Measurements from ENCODE around the gene SNX3. TPM values are rescaled to one million over a fixed set of nuclear protein-coding genes. Genes with fewer than 3 reads are reported as not detected.

SNX3 gene
- total RNA-seq: 125 and 140 TPM in 2 replicates

DNA sequence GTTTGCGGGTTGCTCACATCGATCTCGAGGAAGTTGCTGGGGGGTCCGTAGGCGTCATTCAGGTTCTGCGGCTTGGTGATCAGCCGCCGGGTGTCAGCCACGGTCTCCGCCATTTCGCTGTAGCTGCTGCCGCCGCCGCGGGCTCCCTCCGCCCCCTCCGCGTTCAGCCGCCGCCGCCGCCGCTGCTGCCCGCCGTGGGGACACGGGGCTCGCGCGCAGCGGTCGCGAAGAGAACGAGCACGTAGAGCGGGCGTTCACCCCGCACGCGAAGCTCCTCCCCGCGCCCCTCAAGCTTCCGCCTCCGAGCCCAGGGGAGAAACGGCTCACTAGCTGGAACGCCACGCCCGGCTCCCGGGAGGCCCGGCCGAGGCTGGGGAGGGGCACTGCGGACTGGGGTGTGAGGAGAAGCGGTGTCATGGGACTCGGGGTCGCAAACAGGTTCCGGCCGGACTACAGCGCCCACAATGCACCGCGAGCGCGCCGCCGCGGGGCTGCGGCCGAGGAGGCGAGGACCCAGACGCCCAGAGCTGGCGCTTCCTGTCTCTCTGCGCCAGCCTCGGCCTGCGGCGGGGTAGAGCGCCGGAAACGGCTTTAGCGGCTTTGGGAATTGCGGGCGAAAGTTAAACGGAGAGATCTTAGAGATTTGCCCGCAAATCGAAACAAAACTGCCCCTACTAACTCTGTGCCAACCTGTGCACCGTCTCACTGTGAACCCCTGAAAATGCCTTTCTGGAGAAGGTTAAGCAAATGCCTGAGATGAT, at the start of gene SNX3:
Gene SNX3 (minus strand): TSS at position 232 of the 761 bp plus-strand sequence. CDS start 119 bp downstream, at position 113.

DNA sequence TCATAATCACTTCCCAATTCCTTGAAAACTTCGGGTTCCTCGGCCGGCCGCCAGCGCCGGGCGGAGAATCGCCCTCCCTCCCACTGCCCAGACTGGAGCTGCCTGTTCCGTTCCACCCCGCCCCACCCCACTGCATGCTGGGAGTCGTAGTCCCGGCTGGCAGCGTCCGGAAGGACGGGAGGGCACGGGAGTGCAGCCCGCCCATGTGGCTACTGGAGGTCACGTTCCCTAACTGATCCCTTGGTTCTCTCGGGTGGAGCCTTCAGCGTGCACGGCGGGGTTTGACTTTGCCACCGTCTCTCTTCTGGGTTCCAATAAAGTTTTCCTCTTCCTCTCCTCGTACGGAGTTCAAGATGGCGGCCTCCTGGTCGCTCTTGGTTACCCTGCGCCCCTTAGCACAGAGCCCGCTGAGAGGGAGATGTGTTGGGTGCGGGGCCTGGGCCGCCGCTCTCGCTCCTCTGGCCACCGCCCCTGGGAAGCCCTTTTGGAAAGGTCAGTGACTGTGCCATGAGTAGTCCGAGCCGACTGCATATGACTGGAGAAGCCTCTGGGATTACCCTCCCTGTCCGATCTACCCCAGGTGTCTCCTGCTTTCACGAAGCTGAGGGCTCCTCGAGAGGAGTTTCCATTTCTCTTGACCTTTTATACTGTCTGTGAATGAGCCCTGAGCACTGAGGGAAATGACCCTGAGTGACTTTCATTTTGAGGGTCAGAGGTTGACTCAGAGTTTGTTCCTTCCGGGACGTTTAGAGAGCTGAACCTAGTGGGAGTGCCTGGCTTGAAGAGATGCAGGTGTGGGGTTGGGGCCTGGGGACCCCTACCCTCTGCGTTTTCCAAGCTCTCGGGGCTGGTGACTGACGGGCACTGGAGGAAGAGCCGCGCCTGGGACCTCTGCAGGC, 34.1 kb upstream of the SNX3 start, which contains the start of gene AFG1L:
Gene AFG1L (plus strand): TSS at position 328 of the 899 bp plus-strand sequence. CDS start 26 bp downstream, at position 354.

DNA sequence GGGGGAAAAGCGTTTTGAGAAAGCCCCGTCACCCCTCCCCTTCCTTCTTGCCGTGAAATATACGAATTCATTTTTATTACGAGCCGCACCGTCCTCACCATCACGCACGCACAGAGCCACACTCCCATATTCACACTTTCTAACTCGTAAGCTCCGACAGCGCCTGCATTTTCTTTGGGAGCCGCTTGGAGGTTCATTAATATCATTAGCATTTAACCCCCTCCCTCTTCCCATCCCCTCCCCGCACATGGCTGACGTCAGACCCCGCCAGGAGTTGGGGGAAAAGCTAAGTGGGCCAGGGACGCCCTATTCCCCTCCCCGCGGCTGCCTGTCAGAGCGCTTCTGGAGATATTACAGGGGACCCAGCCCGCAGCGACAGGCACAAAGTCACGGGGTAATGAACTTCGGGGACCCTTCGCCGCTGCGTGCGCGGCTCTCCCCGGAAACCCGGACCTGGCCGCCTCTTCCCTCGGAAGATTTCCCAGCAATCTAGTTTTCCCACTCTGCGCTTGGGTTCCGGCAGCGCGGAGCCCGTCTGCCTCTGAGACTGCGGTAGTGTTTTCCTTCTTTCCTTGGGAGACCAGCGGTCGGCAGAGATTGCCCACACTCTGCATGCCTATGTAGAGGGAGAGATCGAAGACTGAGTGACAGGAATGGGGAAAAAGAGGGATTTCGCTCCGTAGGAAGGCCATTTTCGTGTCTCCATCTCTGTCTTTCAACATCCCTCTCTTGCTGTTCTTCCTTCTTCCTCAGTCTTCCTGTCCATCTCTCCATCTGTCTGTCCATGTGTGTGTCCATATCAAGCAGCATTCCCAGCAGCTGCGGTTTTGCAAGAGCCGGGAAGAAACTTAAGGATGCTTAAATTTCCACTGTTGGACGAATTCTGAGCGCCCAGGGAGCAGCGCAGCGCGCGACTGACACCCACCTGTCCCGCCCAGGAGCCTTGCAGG, 94.9 kb downstream of the SNX3 start, which contains the start of gene NR2E1:
Gene NR2E1 (plus strand): TSS at position 309 of the 950 bp plus-strand sequence. CDS start 744 bp downstream, outside the sequence.

Other genes with a start within 250 kb of the SNX3 start
- 49.7 and 81.7 TPM in 2 replicates for gene OSTM1, start 186.3 kb downstream of the SNX3 start, total RNA-seq
- not detected in 2 replicates for gene NR2E1, start 95.0 kb downstream of the SNX3 start, total RNA-seq
- gene AFG1L, start 34.0 kb upstream of the SNX3 start, total RNA-seq: 4.5 and 5.5 TPM in 2 replicates

Measured in tracheal epithelial cell (primary cell).